Fibroblast of skin of back (primary cell): ENCODE data around the gene CD200.
"Not testable (repeated sequence)": the region's sequence is repeated elsewhere in the genome, so short reads cannot be mapped to it uniquely, and the experiment has no call there.

Source experiments
- DNase-seq: peaks from one replicate; pipeline ENCODE4 v3.0.0-alpha.2; 2013

CD200 gene

DNA sequence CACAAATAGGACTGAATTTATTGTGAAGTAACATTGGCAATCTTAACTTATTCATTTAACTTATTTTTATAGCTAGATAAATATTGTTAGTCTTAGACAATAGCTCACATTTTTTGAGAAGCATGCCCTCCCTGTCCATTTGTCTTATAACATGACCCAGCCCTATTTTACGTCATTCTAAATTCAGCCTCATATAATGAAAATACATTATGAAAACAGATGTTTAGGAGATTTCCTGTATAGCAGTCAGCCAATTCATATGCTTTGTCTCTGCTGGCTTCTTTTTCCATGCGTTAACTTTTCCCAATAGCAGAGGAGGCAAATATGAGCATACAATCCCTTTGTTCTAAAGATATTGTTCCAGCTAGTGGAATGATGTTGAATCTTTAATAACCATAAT, 29.3 kb downstream of the CD200 start:
- no peak for DNase-seq

DNA sequence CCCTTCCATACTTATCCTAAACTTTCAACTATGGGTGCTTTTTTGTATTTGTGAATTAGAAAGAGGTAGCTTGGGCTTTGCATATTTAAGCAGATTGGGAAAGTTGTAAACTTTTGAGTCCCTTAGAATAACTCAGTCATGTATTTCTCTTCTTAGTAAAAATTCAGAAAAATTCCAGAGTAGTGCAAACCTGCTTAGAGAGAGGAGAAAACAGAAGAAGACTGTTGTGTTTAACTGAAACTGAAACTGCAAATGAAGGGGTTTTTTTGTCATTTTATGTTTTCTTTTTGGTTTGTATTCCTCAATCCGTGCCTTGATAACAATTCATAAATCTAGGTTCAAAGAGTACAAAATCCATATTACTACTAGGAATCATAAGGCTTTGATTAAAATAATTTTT, 31.3 kb downstream of the CD200 start:
- DNase-seq, result no peak

DNA sequence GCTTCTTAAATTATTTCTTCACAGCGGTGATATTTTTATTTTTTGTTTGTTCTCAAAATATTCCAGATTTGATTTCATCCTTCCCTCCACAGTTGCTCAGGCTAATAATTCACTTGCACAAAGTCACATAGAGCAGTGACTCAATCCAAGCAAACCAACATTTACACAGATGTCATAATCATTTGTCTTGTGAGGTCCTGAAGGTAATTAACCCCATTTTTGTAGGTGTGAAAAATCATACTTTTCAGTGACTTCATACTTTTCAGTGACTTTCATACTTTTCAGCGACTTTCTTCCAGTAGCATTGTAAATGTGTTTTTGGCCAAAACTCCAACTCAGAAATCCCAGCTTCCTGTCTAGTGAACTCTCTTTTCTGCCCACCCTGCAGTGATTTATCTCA, 32.1 kb downstream of the CD200 start:
- DNase-seq, result no peak

DNA sequence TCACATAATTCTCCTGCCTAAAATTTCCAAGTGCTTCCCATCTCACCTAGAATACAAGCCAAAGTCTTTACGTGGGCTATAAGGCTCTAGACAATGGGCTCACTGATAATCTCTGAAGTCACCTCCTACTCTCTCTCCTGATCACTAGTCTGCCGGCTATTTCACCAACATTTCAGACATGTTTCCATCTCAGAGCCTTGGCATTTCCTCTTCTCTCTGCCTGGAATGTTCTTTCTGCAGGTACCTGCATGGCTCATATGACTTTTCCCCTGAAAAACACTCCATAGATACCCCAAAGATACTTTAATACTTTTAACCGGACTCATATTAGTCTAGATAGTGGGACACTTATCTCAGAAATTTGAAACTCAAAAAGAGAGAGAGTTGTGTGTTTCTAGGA, 32.7 kb downstream of the CD200 start:
- no peak for DNase-seq

DNA sequence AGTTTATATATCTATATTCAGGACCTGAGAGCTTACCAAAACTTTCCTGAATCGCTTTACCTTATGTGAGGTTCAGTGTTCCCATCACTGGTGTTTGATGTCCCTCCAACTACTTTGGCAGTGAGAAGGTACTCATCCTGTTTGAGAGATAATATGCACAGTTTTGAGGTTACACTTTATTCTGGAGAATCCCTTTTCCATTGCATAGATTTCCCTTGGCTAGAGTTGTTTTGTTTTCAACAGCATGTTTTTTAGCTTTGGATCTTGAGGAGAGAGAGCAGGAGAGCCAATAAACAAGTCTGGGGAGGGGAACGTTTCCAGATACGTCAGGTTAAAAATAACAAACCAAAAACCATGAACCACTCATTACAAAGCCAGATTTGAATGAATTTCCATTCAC, 33.6 kb downstream of the CD200 start:
- DNase-seq, result no peak

DNA sequence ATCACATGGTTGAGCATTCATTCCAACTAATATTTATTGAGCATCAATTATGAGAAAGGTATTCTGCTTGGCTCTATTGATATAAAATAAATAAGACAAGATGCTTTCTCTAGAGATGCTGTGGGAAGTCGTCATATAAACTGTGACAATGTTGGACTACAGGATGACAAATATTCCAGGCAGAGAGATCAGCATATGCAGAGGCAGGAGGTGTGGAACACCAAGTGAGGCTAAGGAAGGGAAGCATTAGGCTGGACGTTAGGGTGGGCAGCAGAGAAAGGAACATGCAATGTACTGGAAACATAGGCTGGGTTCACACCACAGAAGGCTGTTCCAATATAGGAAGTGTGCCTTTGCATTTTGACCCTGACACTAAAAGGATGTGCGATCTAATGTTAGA, 38.6 kb downstream of the CD200 start:
- no peak for DNase-seq

DNA sequence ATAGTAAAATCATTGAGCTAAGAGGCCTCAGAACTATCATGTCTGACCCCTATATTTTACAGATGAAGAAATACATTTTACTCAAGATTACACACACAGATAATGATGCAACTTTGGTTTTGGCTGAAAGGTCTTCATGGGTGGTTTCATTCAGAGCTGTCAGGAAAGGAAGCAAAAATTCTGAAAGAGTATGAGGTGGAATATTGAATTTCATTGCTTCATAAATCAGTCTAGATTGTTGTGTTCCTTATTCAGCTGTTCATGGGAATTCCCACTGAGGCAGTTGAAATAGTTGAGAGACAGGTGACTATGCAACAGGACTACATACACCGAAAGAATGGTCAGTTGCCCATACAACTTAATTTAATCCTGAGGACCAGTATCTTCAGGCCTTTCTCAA, 39.4 kb downstream of the CD200 start:
- no peak for DNase-seq

DNA sequence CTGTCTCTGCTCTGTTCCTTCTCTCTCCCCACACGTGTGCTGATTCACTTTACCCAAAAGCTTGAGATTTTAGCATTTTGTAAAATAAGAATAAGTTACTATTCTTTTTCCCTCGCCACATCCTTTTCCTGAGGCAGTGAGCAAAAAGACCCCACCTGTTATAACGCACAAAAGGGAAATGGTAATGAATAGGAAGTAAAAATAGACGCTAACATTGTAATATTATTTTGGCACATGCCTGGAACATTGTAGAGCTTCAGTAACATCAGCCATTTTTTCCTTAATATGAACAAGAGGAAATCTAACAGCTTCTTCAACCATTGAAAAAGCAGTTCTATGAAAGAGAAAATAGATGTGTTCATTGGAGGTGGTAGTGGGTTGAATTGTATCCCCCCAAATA, 40.5 kb downstream of the CD200 start:
- no peak for DNase-seq

DNA sequence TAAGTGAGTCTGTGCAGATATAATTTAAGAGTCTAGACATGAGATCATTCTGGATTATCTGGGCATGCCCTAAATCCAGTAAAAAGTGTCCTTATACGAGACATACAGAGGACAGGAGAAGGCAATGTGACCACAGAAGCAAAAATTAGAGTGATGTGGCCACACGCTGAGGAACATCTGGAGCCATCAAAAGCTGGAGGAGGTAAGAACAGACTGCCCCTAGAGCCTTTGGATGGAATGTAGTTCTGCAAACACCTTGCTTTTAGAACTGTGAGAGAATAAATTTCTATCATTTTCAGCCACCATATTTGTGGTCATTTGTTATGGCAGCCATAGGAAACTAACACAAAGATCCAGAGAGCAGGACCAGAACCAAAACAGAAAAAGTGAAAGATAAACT, 41.0 kb downstream of the CD200 start:
- no peak for DNase-seq

DNA sequence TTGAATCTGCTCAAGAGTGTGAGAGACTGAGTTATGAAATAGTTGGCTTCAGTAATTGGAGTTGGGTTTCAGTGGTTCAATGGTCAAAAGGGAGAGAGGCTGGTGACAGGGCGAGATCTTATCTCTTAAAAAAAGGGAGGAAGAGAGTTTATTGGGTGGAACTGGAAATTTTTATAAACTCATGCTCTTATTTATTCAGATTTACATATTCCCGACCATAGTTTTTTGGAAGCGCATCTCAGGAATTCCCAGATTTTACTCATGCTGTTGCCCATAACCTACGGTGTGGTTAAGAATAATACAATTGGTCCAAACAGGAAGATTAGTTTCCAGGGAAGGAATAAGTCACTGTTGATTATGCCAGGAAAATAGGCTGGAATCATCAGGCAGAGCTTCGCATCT, 41.4 kb downstream of the CD200 start:
- DNase-seq, result no peak

DNA sequence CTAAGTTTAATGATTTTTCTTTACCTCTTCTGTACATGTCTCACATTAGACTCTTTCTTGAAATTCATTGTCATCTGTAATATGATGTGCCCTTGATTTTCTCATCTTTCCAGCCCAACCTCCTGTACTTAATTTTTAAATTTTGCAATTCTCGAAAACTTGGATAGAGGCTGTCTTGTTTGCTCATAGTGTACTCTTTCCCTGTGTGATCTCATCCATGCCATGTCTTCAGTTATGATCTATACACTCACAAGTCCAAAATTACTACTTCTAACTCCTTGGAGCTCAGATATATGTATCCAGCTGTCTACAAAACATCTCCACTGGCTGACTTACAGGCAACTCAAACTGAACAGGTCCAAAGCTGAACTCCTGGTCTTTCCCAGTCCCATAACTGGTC, 42.2 kb downstream of the CD200 start:
- no peak for DNase-seq

DNA sequence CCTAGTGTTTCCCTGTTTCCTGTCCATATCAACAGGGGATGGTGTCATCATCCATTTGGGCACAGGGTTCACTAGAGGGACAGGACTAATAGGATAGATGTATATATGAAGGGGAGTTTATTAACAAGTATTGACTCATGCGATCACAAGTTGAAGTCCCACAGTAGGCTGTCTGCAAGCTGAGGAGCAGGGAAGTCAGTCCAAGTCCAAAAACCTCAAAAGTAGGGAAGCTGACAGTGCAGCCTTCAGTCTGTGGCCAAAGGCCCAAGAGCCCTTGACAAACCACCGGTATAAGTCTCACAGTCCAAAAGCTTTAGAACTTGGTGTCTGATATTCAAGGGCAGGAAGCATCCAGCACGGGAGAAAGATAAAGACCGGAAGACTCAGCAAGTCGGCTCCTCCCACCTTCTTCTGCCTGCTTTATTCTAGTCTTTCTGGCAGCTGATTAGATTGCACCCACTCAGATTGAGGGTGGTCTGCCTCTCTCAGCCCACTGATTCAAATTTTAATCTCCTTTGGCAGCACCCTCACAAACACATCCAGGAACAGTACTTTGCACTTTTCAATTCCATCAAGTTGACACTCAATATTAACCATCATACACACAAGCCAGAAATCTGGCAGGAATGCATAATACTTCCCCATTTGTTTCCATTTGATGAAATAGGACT, 43.4 kb downstream of the CD200 start:
- DNase-seq, result no peak

DNA sequence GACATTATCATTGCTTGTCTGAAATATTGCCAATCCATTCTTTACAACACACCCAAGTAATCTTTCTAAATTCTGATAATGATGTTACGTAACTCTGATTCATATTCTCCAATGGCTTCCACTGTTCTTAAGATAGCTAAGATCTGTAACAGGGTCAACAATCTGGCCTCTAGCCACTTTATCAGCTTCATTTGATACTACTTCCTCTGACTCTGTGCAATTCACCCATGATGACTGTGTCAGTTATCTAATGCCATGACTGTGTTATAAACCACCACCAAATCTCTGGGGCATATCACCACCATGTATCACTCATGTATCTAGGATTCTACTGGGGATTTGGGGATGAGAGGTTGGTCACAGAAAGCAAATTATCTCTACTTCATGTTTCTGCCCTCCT, 44.0 kb downstream of the CD200 start:
- peak; percentile 67 for DNase-seq

DNA sequence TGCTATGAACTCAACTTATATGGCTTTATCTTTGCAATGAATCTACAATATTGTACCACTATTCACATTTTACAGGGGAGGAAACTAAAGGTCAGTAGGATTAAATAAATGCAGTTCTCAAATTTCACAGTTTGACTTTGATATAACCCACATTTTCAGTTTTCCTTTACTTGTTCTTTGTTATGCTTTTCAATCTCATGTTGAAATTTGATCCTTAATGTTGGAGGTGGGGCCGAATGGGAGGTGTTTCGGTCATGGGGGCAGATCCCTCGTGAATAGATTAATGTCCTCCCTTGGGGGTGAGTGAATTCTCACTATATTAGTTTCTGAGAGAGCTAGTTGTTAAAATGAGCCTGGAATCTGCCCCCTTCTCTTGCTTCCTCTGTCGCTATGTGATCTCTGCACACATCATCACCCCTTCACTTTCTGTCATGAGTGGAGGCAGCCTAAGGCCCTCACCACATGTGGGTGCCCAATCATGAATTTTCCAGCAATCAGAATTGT, 44.7 kb downstream of the CD200 start:
- DNase-seq, result peak; percentile 21

DNA sequence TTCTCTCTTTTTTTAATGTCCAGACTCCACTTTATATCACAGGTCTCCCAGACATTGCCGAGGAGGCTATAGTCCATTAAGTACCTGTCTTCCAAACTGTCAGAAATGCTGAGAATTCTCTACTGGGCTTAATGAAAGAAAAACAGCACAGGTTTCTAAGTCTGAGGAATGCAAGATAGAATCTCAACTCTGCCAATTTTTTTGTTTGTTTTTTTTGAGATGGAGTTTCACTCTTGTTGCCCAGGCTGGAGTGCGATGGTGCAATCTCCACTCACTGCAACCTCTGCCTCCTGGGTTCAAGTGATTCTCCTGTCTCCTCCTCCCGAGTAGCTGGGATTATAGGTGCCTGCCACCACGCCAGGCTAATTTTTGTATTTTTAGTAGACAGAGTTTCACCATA, 45.4 kb downstream of the CD200 start:
- DNase-seq, result not testable (repeated sequence)

DNA sequence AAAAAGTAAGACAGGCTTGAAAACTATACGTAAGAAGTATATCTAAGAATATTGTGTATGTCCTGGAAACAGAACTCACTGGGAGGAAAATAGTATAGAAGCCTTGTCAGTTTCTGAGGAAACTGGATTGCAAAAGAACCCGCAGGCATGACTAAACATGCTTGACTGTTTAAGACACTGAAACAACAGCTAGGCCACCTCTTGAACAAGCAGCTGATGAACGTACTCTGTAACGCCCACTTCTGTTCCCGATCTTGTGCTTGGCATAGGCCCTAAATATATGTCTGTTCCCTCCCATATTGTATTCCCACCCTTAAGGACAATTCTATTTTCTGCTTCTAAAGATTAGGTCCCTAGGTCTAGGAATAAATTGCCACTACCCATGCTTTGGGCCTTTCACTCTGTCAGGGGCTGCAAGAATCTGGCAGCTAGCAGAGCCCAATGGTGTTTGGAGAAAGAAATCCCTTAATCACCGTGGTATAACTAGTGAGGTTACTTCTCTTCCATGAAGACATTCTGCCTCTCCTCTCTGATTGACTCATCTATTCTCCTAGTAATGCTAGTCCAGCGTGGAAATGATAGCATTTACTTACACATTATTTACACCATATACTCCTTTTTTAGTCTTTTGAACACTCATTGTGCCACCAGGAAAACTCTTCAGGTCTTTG, 46.2 kb downstream of the CD200 start:
- DNase-seq, result peak; percentile 24

DNA sequence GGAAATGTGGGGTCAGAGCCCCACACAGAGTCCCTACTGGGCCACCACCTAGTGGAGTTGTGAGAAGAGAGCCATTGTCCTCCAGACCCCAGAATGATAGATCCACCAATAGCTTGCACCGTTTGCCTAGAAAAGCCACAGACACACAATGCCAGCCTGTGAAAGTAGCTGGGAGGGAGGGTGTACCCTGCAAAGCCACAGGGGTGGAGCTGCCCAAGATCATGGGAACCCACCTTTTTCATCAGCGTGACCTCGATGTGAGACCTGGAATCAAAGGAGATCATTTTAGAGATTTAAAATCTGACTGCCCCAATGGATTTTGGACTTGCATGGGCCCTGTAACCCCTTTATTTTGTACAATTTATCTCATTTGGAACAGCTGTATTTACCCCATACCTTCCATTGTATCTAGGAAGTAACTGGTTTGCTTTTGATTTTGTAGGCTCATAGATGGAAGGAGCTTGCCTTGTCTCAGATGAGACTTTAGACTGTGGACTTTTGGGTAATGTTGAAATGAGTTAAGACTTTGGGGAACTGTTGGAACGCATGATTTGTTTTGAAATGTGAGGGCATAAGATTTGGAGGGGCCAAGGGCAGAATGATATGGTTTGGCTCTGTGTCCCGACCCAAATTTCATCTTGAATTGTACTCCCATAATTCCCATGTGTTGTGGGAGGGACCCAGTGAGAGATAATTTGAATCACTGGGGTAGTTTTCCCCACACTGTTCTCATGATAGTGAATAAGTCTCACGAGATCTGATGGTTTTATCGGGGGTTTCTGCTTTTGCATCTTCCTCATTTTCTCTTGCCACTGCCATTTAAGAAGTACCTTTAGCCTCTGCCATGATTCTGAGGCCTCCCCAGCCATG, 49.0 kb downstream of the CD200 start:
- no peak for DNase-seq

DNA sequence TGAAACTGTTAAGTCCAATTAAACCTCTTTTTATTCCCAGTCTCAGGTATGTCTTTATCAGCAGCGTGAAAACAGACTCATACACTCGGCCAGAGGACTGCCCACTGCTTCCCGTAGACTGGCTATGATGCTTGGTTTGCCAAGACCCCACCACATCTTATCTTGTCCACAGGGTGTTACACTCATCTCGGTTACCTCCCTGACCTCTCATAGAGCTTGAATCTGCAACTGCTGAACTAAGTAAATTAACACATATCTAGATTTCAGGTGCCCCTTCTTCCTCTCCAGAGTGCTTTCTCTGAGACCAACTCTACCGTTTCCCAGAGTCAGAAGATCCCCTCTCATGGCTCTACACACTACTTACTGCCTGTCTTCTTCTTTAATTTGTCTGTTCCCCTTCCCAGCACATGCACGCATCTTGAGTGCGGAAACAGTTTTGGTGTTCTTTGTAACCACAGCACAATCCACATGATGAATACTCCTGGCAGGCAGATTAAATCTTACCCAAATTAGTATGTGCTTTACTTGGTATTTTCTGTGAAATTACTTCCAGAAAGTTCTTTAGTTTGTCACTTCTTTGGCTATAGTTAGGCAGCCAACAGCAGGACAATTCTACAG, 49.7 kb downstream of the CD200 start:
- no peak for DNase-seq

DNA sequence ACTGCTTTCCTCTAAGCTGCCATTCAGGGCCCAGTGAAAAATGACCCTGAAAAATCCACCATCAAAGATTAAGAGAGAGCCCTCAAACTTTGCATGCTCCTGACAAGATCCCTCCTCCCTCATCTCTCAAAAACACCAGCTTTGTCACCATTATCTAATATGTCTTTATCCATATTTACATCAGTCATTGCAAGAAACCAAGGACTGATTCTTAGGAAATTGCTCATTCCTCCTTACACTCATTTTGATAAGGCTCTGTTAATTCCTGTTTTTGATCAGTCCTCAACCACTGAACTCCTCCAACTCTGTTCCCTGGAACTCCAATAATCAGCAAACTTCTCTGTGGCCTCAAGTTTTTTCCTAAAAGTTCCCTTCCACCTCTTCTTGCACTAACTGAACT, 51.8 kb downstream of the CD200 start:
- no peak for DNase-seq

DNA sequence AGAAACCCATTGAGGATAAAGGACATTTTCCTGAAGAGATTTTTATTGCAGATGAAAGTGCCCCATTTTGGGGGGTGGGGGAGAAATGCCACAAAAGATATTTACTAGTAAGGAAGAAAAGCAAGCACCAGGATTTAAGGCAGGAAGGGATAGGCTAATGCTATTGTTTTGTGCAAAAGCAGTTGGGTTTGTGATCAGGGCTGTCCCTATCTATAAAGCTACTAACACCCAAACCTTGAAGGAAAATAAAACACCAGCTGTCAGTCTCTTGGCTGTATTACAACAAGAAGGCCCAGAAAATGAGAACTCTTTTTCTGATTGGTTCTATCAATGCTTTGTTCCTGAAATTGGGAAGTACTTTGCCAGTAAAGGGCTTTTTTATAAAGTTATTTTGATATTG, 56.0 kb downstream of the CD200 start:
- DNase-seq, result no peak

DNA sequence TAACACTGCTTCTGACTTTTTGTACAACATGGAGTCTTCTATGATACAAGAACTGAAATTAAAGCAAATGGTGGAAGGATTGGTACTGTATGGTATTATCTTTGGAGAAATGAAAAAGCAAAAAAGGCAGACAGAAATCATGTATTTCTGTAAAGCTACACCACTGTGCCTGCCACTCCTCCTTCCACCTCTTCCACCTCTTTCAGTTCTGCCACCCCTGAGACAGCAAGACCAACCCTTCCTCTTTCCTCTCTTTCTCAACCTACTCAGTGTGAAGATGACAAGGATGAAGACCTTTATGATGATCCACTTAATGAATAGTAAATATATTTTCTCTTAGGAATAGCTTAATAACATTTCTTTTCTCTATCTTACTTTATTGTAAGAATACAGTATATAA, 57.0 kb downstream of the CD200 start:
- DNase-seq, result no peak

DNA sequence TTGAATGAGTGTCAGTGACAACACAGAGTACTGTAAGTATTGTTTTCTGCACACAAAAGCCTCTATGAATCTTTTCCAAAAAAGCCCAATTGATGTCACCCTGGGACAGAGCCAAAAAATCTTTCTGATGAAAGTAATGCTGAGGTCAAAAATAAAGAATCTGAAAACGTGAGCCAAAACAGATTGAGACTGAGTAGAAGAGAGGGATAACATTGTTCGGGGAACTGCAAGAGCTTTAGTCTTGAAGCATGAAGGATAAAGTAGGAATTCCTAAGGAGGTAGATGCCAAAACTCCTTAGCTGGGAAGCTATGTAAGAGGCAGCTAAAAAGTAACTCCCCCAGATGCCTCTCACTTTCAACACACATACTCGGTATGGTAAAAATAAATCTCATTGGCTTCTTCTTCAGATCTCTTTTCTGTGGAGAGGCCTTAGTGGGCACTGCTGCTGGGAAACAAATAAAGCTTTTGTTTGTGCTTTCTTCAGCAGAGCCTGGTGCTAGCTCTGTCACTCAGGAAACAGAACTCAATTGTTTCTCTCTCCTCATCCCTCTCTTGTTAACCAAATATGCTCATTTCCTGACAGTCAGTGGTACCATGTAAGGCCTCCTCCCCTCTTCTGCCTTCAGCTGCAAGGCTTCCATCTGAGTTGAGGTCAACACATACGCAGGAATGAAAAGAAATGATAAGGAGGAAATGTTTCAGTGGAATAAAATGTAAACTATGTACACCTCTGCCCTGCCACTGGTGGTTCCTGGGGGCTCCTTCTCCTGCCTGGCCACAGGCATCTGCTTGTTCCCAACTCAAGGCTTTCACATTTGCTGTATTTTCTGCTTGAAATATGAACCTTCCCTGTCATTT, 58.1 kb downstream of the CD200 start:
- peak; percentile 97 for DNase-seq
